MM.1S (cell line): ENCODE measurements around the gene FBP1.

Experiments
- DNase-seq: peaks from one replicate; pipeline ENCODE4 v3.0.0-alpha.2; 2015
- H2AFZ ChIP-seq: fragments of 300-600 bp; sonication (generic); 2 replicates; pipeline ENCODE4 v1.6.0; 2016; ENCODE audit warnings: antibody characterized with exemption, low read length
- H3F3A ChIP-seq: fragments of 300-600 bp; sonication (generic); 2 replicates; pipeline ENCODE4 v1.6.1; 2016; ENCODE audit warnings: mild to moderate bottlenecking, antibody characterized with exemption, low read length, moderate library complexity, mixed read lengths; ENCODE audit not compliant: insufficient read depth
- H3K27ac ChIP-seq: fragments of 300-600 bp; sonication (generic); 2 replicates; pipeline ENCODE4 v1.5.1; 2016; ENCODE audit warnings: mild to moderate bottlenecking, low read length
- H3K27me3 ChIP-seq: fragments of 300-600 bp; sonication (generic); replicated peaks from 2 replicates; pipeline ENCODE4 v1.6.0; 2016; ENCODE audit warnings: low read length; ENCODE audit not compliant: insufficient read depth
- H3K36me3 ChIP-seq: fragments of 300-600 bp; sonication (generic); replicated peaks from 2 replicates; pipeline ENCODE4 v1.6.1; 2016; ENCODE audit warnings: mild to moderate bottlenecking, low read length, mixed read lengths; ENCODE audit not compliant: insufficient read depth
- H3K4me1 ChIP-seq: fragments of 300-600 bp; sonication (generic); 2 replicates; pipeline ENCODE4 v1.6.1; 2016; ENCODE audit warnings: low read length, mixed read lengths
- H3K4me2 ChIP-seq: fragments of 300-600 bp; sonication (generic); 2 replicates; pipeline ENCODE4 v1.6.0; 2016; ENCODE audit warnings: low read depth, low read length
- H3K4me3 ChIP-seq: fragments of 300-600 bp; sonication (generic); 2 replicates; pipeline ENCODE4 v1.5.1; 2016; ENCODE audit warnings: low read length, mixed read lengths
- H3K79me2 ChIP-seq: fragments of 300-600 bp; sonication (generic); 2 replicates; pipeline ENCODE4 v1.6.1; 2016; ENCODE audit warnings: mixed run types, low read length, mixed read lengths
- H3K9ac ChIP-seq: fragments of 300-600 bp; sonication (generic); 2 replicates; pipeline ENCODE4 v1.6.1; 2016; ENCODE audit warnings: low read length, mixed read lengths
- H3K9me2 ChIP-seq: fragments of 300-600 bp; sonication (generic); replicated peaks from 2 replicates; pipeline ENCODE4 v1.6.1; 2016; ENCODE audit warnings: mild to moderate bottlenecking, low read length, mixed read lengths; ENCODE audit not compliant: insufficient read depth
- H3K9me3 ChIP-seq: fragments of 300-600 bp; sonication (generic); replicated peaks from 2 replicates; pipeline ENCODE4 v1.6.1; 2016; ENCODE audit warnings: mild to moderate bottlenecking, low read length, mixed read lengths; ENCODE audit not compliant: insufficient read depth
- H4K20me1 ChIP-seq: fragments of 300-600 bp; sonication (generic); 2 replicates; pipeline ENCODE4 v1.6.1; 2016; ENCODE audit warnings: mild to moderate bottlenecking, low read length, moderate library complexity, mixed read lengths; ENCODE audit not compliant: insufficient read depth
- EZH2 ChIP-seq: fragments of 300-600 bp; sonication (generic); optimal IDR thresholded peaks from 2 replicates; pipeline ENCODE3; 2017; ENCODE audit warnings: low read depth, mild to moderate bottlenecking, antibody characterized with exemption, low read length, mixed read lengths
- EZH2phosphoT487 ChIP-seq: fragments of 300-600 bp; sonication (generic); IDR thresholded peaks from 2 replicates; pipeline ENCODE4 v1.6.1; 2018; ENCODE audit warnings: antibody characterized with exemption, low read length
- TF ChIP-seq, protein P1 (sequence below): fragments of 300-600 bp; sonication (generic); IDR thresholded peaks from 2 replicates; pipeline ENCODE4 v1.5.1; 2016; ENCODE audit warnings: antibody characterized with exemption, low read length, mixed read lengths

Gene FBP1

DNA sequence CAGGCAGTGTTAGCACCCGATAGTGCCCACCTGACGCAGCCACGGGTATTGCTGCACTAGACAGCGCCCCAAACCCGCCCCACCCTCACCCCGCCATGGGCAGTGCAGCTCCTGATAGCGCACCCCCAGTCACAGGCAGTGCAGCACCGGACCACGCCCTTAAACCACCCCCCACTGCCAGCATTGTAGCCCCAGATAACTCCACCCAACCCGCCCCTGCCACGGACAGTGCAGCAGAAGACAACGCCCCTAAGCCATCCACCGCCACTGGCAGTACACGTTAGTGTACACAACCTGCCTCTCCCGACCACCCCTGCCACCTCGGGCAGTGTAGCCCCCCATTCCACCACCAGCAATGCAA lies 85.3 kb downstream of the FBP1 start:
- H3K27me3 ChIP-seq = peaks cover 12% of the 10 kb centered on the region; the same call in 1 of the 2 replicates
- DNase-seq = no peak
- no peak overlapping the region for H2AFZ ChIP-seq
- H3K36me3 ChIP-seq = no peaks in the 10 kb centered on the region
- no peak overlapping the region for H3K27ac ChIP-seq
- no peaks in the 10 kb centered on the region for H3K79me2 ChIP-seq
- no peak overlapping the region for H3K9ac ChIP-seq
- no peaks in the 10 kb centered on the region for H3K9me2 ChIP-seq
- no peaks in the 10 kb centered on the region for H3F3A ChIP-seq
- 0 out of 2 replicates have a peak overlapping the region, but pooled peaks have one; percentile 70 for H3K4me2 ChIP-seq
- H3K4me1 ChIP-seq = no peaks in the 10 kb centered on the region
- H4K20me1 ChIP-seq = no peaks in the 10 kb centered on the region
- H3K9me3 ChIP-seq = no peaks in the 10 kb centered on the region
- TF ChIP-seq, protein P1, sequence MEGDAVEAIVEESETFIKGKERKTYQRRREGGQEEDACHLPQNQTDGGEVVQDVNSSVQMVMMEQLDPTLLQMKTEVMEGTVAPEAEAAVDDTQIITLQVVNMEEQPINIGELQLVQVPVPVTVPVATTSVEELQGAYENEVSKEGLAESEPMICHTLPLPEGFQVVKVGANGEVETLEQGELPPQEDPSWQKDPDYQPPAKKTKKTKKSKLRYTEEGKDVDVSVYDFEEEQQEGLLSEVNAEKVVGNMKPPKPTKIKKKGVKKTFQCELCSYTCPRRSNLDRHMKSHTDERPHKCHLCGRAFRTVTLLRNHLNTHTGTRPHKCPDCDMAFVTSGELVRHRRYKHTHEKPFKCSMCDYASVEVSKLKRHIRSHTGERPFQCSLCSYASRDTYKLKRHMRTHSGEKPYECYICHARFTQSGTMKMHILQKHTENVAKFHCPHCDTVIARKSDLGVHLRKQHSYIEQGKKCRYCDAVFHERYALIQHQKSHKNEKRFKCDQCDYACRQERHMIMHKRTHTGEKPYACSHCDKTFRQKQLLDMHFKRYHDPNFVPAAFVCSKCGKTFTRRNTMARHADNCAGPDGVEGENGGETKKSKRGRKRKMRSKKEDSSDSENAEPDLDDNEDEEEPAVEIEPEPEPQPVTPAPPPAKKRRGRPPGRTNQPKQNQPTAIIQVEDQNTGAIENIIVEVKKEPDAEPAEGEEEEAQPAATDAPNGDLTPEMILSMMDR = no peak
- no peak for TF ChIP-seq EZH2phosphoT487
- TF ChIP-seq EZH2 = no peak
- peak overlapping the region; percentile 38; the same call in 1 of the 2 replicates for H3K4me3 ChIP-seq
